ENCODE results near the gene NEK7. TPM values are rescaled to one million over a fixed set of nuclear protein-coding genes. Genes with fewer than 3 reads are reported as not detected.

NEK7 gene
- 9.3 to 17.2 TPM (median 15.3 TPM) in 5 replicates for total RNA-seq (2022; extraction: Qiagen RNA extraction; ENCODE audit: low read depth)

GRCh38 chr1:198156745-198157240 lies at the start of gene NEK7:
TSS of gene NEK7 (plus strand) at chr1:198156998. CDS start at chr1:198232581, 75,583 bp downstream.

Other genes starting within 250 kb of the NEK7 start
- 0.02 to 0.09 TPM in 2 of 5 replicates, not detected in the others for gene LHX9, start 239.6 kb upstream of the NEK7 start, total RNA-seq (2022; extraction: Qiagen RNA extraction; ENCODE audit: low read depth)

Measured in A549 treated with GW870086 at 1 μM for 4 hours (cell line).